Activated CD8-positive, alpha-beta memory T cell treated with anti-CD3 and anti-CD28 coated beads, Interleukin-2, amount 50 U/mL, for 24 hours (primary cell): Measurements from ENCODE around the gene MYO1C.
"Not testable (repeated sequence)": the region's sequence is repeated elsewhere in the genome, so short reads cannot be mapped to it uniquely, and the experiment has no call there.

Experiments
- DNase-seq: peaks from one replicate; pipeline ENCODE4 v3.0.0-alpha.2; 2020; ENCODE audit errors: extremely low read depth

MYO1C gene

DNA sequence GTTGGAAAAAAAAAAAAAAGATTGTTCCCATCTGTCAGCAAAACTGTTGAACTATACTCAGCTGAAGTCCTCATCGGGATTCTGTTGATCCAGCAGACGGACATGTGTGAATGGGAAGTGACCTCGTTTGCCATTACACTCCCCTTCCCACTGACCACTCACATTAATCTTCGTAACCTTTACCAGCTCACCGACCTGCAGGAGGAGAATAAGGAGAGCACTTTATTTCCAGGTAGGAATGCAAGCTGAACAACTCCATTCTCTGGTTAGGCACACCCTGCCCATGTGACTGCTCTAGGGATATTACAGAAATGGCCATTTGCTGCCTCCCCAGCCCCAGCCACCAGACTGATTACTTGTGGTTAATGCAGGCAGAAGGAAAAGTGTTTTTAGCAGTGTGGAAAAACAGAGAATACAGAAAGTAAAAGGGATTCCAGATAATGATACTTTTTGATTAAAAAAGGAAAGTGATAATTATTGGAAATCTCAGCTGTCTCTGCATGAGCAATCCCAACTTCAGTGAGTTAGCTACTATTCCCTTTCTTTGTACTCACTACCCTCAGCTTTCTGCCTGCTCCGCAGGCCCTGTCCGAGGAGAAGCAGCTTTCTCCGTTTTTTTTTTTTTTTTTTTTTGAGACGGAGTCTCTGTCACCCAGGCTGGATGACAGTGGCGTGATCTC is 68.9 kb downstream of the MYO1C start:
- DNase-seq = no peak

DNA sequence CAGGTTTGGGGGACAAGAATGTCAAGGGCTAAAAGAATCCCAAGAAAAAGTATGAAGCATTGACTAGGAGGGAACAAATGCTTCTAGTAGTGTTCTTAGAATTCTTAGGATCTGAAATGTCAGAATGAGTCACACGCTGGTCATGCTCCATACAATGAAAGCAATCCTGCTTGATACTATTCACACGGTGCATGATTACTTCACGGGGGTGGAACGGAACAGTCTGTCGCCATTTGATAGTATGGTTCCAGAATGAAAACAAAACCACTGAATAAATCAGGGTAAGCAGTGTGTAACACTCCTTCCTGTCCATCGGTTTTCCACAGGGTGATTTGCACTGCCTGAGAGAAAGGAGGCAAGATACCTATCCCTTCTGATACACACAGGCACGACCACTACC is 69.6 kb downstream of the MYO1C start:
- no peak for DNase-seq

DNA sequence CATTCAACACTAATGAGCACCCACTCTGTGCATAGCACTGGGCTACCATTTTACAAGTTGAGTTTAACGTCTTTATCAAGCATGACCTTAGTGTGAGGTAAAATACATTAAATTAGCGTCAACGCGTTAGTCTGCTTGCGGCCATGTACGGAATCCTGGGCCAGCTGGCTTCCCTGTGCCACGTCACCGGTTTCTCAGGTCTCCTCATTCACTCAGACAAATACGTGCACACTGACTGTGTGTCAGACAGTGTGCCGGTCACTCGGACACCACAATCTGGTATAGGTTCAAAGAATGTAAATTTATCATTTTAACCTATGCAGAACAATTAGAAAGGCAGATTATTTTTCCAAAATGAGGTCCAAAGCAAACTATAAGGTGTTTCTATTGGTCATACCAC is 71.0 kb downstream of the MYO1C start:
- DNase-seq = no peak

DNA sequence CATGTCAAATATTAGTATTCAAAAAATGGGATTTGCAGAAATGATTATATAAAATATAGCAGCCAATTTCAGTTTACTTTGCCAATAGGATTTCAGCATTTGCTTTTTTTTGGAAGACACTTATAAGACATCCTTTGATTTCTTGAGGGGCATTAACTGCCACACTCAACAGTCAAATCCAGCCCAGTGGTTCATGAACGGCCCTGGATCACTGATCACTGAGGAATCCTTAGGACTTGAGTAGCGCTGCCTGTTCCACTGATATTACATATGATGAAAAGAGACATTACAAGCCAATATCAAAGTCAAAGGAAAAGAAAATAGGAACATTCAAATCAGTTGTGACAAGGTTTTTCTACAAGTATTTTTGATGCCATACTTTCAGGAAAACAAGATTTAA is 71.5 kb downstream of the MYO1C start:
- DNase-seq = no peak

DNA sequence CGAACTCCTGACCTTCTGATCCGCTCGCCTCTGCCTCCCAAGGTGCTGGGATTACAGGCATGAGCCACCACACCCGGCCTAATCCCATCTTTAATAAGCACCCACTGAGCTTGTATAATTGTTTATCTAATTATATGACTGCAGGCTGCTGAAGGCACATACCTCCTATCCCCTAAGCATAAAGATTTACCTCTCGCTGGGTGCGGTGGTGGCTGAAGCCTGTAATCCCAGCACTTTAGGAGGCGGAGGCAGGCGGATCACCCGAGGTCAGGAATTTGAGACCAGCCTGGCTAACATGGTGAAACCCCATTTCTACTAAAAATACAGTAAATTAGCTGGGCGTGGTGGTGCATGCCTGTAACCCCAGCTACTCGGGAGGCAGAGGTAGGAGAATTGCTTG is 72.3 kb downstream of the MYO1C start:
- no peak for DNase-seq

DNA sequence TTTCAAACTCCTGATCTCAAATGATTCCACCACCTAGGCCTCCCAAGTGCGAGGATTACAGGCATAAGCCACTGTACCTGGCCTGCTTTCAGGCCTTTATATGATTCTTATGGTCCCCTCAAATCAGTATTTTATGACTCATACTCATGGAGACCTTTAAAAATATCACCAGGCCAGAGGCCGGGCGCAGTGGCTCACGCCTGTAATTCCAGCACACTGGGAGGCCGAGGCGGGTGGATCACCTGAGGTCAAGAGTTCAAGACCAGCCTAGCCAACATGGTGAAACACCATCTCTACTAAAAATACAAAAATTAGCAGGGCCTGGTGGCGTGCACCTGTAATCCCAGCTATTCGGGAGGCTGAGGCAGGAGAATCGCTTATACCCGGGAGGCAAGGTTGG is 74.0 kb downstream of the MYO1C start:
- DNase-seq = not testable (repeated sequence)

DNA sequence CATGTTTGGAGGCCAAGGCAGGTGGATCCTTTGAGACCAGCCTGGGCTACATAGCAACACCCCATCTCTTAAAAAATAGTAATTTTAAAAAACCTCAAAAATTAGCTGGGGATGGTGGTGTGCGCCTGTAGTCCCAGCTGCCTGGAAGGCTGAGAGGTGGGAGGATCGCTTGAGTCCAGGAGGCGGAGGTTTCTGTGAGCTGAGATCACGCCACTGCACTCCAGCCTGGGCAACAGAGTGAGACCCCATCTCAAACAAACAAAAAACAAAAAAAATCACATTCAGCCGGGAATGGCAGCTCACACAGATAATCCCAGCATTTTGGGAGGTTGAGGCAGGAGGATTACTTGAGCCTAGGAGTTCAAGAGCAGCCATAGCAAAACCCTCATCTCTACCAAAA is 76.1 kb downstream of the MYO1C start:
- no peak for DNase-seq

DNA sequence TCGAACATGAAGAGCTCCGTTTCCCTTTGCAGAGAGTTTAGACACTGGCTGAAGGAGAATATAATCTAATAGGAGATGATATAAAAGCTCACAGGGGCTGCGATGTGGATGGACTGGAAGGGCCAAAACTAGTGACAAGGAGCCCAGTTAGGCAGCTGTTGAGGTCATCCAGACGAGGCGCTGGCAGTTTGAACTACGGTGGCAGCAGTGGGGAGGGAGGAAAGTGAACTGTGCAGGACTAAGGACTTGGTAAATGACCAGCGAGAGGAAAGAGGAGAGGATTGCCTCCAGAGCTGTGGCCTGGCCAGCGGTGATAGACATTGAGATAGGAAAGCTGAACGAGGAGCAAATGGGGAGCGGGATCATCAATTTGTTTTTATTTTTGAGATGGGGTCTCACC is 77.9 kb downstream of the MYO1C start:
- DNase-seq = no peak
